Measurements from ENCODE around the gene CZIB. TPM values are rescaled to one million over a fixed set of nuclear protein-coding genes. Genes with fewer than 3 reads are reported as not detected.

CZIB gene
- polyA plus RNA-seq, 1 donor from 2014 or later, result 103 TPM

DNA sequence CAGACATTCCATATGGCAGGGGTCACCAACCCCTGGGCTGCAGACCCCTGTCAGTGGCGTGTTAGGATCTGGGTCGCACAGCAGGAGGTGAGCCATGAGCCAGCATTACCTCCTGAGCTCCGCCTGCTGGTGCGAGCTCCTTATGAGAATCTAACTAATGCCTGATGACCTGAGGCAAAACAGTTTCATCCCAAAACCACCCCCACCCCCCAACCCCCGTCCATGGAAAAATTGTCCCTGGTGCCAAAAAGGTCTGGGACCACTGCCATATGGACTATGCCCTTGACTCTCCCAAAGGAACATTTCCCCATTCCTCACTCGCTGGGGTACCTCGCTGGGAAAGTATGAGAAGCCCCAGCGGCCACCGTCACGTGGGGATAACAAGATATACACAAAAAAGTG is 30.2 kb downstream of the CZIB start:
- TF ChIP-seq TAF1 (IDR thresholded peaks at IDR 0.05; ENCODE audit: low read depth) (no peak), EP300 (conservative IDR thresholded peaks at IDR 0.05; ENCODE audit: poor library complexity, severe bottlenecking) (no peak), SMC3 (conservative IDR thresholded peaks at IDR 0.05; ENCODE audit: poor library complexity) (no peak), EZH2 (IDR thresholded peaks at IDR 0.05; ENCODE audit: borderline replicate concordance, insufficient read depth, low read length, poor library complexity, severe bottlenecking) (no peak), RAD21 (conservative IDR thresholded peaks at IDR 0.05) (no peak)
- TF ChIP-seq, protein P1, sequence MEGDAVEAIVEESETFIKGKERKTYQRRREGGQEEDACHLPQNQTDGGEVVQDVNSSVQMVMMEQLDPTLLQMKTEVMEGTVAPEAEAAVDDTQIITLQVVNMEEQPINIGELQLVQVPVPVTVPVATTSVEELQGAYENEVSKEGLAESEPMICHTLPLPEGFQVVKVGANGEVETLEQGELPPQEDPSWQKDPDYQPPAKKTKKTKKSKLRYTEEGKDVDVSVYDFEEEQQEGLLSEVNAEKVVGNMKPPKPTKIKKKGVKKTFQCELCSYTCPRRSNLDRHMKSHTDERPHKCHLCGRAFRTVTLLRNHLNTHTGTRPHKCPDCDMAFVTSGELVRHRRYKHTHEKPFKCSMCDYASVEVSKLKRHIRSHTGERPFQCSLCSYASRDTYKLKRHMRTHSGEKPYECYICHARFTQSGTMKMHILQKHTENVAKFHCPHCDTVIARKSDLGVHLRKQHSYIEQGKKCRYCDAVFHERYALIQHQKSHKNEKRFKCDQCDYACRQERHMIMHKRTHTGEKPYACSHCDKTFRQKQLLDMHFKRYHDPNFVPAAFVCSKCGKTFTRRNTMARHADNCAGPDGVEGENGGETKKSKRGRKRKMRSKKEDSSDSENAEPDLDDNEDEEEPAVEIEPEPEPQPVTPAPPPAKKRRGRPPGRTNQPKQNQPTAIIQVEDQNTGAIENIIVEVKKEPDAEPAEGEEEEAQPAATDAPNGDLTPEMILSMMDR (IDR thresholded peaks at IDR 0.05; ENCODE audit: poor library complexity, severe bottlenecking), result no peak
- Histone ChIP-seq H4K20me1 (ENCODE audit: insufficient read depth) (no peaks in the 10 kb centered on the region), H3K36me3 (ENCODE audit: insufficient read depth, low read length) (no peaks in the 10 kb centered on the region), H3K4me3 (ENCODE audit: low read length) (no peak overlapping the region), H3K9ac (ENCODE audit: low read length) (no peak overlapping the region), H3K9me2 (ENCODE audit: insufficient read depth, low read length) (no peaks in the 10 kb centered on the region), H3K9me3 (ENCODE audit: low read length) (no peaks in the 10 kb centered on the region), H3K27ac (ENCODE audit: low read length) (no peak overlapping the region), H2AFZ (ENCODE audit: low read depth, low read length) (no peak overlapping the region), H3K27me3 (ENCODE audit: insufficient read depth, low read depth, low read length) (no peaks in the 10 kb centered on the region), H3K79me2 (replicated peaks; ENCODE audit: insufficient read depth, low read length) (no peaks in the 10 kb centered on the region), H3K4me2 (ENCODE audit: low read length) (no peak overlapping the region), H3F3A (ENCODE audit: insufficient read depth, low read length, poor library complexity, severe bottlenecking) (no peaks in the 10 kb centered on the region)

DNA sequence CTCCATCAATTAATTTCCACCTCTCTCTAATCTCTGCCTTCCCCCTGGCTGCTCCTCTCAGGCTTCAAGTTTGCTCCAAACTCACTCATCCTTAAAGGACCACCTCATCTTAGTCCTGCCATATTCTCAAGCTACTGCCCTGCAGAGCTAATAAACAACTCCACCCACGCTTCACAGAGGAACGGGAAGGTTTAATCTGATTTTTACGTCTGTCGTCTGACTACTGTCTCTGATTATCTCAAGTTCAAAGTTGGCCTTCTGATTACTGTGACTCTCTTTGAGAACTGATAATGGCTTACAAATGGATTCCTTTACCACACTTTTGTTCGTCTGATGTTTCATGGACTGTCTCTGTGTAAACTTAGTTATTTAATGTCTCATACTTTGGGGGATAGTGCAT is 31.4 kb downstream of the CZIB start:
- Histone ChIP-seq H3K36me3 (ENCODE audit: insufficient read depth, low read length) (no peaks in the 10 kb centered on the region), H3K9me2 (ENCODE audit: insufficient read depth, low read length) (no peaks in the 10 kb centered on the region), H2AFZ (ENCODE audit: low read depth, low read length) (no peak overlapping the region), H3K27me3 (ENCODE audit: insufficient read depth, low read depth, low read length) (no peaks in the 10 kb centered on the region), H3K79me2 (replicated peaks; ENCODE audit: insufficient read depth, low read length) (no peaks in the 10 kb centered on the region), H3K9ac (ENCODE audit: low read length) (no peak overlapping the region), H4K20me1 (ENCODE audit: insufficient read depth) (no peaks in the 10 kb centered on the region), H3K4me3 (ENCODE audit: low read length) (no peak overlapping the region), H3K27ac (ENCODE audit: low read length) (no peak overlapping the region), H3K4me2 (ENCODE audit: low read length) (no peak overlapping the region), H3K9me3 (ENCODE audit: low read length) (no peaks in the 10 kb centered on the region), H3F3A (ENCODE audit: insufficient read depth, low read length, poor library complexity, severe bottlenecking) (no peaks in the 10 kb centered on the region)
- TF ChIP-seq MXI1 (conservative IDR thresholded peaks at IDR 0.05; ENCODE audit: poor library complexity, severe bottlenecking), result no peak
- TF ChIP-seq RAD21 (conservative IDR thresholded peaks at IDR 0.05), result no peak
- no peak for TF ChIP-seq EP300 (conservative IDR thresholded peaks at IDR 0.05; ENCODE audit: poor library complexity, severe bottlenecking)

DNA sequence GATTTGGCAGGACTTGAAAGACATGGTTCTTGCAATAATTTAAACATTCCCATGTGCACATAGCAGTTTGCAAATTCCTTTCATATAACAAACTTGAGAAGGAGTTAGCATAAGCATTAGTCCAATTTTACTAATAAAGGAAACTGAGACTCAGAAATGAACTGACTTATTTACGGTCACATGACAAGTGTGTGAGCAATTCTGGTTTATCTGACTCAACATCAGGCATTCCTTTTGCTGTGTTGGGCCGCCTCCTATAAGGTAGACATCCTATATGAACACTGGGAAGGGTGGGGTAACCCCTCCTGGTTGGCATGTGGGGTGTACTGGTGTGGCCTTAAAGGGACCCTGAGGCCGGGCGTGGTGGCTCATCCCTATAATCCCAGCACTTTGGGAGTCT is 32.3 kb downstream of the CZIB start:
- no peaks in the 10 kb centered on the region for H4K20me1 ChIP-seq (ENCODE audit: insufficient read depth)
- H3F3A ChIP-seq (ENCODE audit: insufficient read depth, low read length, poor library complexity, severe bottlenecking), result no peaks in the 10 kb centered on the region
- no peak overlapping the region for H3K9ac ChIP-seq (ENCODE audit: low read length)
- no peak overlapping the region for H3K4me3 ChIP-seq (ENCODE audit: low read length)
- H3K79me2 ChIP-seq (replicated peaks; ENCODE audit: insufficient read depth, low read length), result no peaks in the 10 kb centered on the region
- no peaks in the 10 kb centered on the region for H3K9me3 ChIP-seq (ENCODE audit: low read length)
- no peaks in the 10 kb centered on the region for H3K36me3 ChIP-seq (ENCODE audit: insufficient read depth, low read length)
- H3K27me3 ChIP-seq (ENCODE audit: insufficient read depth, low read depth, low read length), result no peaks in the 10 kb centered on the region
- no peaks in the 10 kb centered on the region for H3K9me2 ChIP-seq (ENCODE audit: insufficient read depth, low read length)
- TF ChIP-seq EP300 (conservative IDR thresholded peaks at IDR 0.05; ENCODE audit: poor library complexity, severe bottlenecking) (no peak), POLR2AphosphoS5 (IDR thresholded peaks at IDR 0.05) (no peak), TAF1 (IDR thresholded peaks at IDR 0.05; ENCODE audit: low read depth) (no peak), EZH2 (IDR thresholded peaks at IDR 0.05; ENCODE audit: borderline replicate concordance, insufficient read depth, low read length, poor library complexity, severe bottlenecking) (no peak), RAD21 (conservative IDR thresholded peaks at IDR 0.05) (no peak), SMC3 (conservative IDR thresholded peaks at IDR 0.05; ENCODE audit: poor library complexity) (no peak), MXI1 (conservative IDR thresholded peaks at IDR 0.05; ENCODE audit: poor library complexity, severe bottlenecking) (no peak)
- TF ChIP-seq, protein P1 (IDR thresholded peaks at IDR 0.05; ENCODE audit: poor library complexity, severe bottlenecking), result no peak
- TF ChIP-seq, protein P2, sequence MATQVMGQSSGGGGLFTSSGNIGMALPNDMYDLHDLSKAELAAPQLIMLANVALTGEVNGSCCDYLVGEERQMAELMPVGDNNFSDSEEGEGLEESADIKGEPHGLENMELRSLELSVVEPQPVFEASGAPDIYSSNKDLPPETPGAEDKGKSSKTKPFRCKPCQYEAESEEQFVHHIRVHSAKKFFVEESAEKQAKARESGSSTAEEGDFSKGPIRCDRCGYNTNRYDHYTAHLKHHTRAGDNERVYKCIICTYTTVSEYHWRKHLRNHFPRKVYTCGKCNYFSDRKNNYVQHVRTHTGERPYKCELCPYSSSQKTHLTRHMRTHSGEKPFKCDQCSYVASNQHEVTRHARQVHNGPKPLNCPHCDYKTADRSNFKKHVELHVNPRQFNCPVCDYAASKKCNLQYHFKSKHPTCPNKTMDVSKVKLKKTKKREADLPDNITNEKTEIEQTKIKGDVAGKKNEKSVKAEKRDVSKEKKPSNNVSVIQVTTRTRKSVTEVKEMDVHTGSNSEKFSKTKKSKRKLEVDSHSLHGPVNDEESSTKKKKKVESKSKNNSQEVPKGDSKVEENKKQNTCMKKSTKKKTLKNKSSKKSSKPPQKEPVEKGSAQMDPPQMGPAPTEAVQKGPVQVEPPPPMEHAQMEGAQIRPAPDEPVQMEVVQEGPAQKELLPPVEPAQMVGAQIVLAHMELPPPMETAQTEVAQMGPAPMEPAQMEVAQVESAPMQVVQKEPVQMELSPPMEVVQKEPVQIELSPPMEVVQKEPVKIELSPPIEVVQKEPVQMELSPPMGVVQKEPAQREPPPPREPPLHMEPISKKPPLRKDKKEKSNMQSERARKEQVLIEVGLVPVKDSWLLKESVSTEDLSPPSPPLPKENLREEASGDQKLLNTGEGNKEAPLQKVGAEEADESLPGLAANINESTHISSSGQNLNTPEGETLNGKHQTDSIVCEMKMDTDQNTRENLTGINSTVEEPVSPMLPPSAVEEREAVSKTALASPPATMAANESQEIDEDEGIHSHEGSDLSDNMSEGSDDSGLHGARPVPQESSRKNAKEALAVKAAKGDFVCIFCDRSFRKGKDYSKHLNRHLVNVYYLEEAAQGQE (IDR thresholded peaks at IDR 0.05; ENCODE audit: borderline replicate concordance), result no peak
- H2AFZ ChIP-seq (ENCODE audit: low read depth, low read length), result no peak overlapping the region
- H3K27ac ChIP-seq (ENCODE audit: low read length), result no peak overlapping the region
- H3K4me2 ChIP-seq (ENCODE audit: low read length), result no peak overlapping the region
